Measurements from ENCODE around the gene MSH4.
"Not testable (repeated sequence)": the region's sequence is repeated elsewhere in the genome, so short reads cannot be mapped to it uniquely, and the experiment has no call there.

The MSH4 gene

GRCh38 chr1:75796376-75797272 lies at the start of gene MSH4:
TSS of gene MSH4 (plus strand) at chr1:75796882. CDS start at chr1:75796986, 104 bp downstream.
- peak; percentile 27 to 55 for DNase-seq

GRCh38 chr1:75757210-75757609 lies 39.5 kb upstream of the MSH4 start:
- DNase-seq, result not testable (repeated sequence)

GRCh38 chr1:75758543-75758942 lies 38.1 kb upstream of the MSH4 start:
- DNase-seq, result not testable (repeated sequence)

- DNase-seq, result peak in 1 of 2 experiments; percentile 11
Observed at GRCh38 chr1:75764057-75764655, 32.5 kb upstream of the MSH4 start.

- DNase-seq, result no peak
Observed at GRCh38 chr1:75765697-75766355, 30.9 kb upstream of the MSH4 start.

- DNase-seq, result no peak
Observed at GRCh38 chr1:75768016-75768415, 28.7 kb upstream of the MSH4 start.

GRCh38 chr1:75770761-75771160 lies 25.9 kb upstream of the MSH4 start:
- DNase-seq, result no peak

DNA sequence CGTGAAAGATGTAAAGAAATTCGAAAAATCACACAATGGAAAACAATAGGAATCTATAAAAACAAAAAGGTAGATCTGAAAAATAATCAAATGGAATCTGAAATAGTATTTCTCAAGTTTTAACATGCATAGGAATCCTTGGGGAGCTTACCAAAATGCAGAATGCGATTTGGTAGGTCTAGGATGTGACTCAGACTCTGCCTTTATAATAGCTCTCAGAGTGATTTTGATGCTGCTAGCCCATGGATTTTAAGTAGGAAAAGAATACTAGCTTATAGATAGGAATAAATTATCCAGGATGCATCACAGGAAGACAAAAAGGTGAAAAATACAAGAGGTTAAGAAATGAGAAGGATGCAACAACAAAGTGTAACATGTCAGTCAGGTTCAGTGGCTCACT lies 24.7 kb upstream of the MSH4 start:
- DNase-seq, result no peak

DNA sequence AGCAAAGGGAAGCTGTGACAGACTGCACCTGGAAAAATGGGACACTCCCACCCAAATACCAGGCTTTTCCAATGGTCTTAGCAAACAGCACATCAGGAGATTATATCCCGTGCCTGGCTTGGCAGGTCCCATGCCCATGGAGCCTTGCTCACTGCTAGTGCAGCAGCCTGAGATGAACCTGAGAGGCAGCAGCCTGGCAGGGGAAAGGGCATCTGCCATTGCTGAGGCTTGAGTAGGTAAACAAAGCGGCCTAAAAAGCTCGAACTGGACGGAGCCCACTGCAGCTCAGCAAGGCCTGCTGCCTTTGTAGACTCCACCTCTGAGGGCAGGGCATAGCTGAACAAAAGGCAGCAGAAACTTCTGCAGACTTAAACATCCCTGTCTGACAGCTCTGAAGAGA lies 18.9 kb upstream of the MSH4 start:
- not testable (repeated sequence) for DNase-seq

DNA sequence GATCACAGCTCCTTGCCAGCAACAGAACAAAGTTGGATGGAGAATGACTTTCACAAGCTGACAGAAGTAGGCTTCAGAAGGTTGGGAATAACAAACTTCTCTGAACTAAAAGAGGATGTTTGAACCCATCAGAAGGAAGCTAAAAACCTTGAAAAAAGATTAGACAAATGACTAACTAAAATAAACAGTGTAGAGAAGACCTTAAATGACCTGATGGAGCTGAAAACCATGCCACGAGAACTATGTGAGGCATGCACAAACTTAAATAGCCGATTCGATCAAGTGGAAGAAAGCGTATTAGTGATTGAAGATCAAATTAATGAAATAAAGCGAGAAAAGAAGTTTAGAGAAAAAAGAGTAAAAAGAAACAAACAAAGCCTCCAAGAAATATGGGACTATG lies 18.0 kb upstream of the MSH4 start:
- not testable (repeated sequence) for DNase-seq

GRCh38 chr1:75780183-75780582 lies 16.5 kb upstream of the MSH4 start:
- DNase-seq, result not testable (repeated sequence)

- not testable (repeated sequence) for DNase-seq
Observed at GRCh38 chr1:75783920-75784319, 12.8 kb upstream of the MSH4 start.

DNA sequence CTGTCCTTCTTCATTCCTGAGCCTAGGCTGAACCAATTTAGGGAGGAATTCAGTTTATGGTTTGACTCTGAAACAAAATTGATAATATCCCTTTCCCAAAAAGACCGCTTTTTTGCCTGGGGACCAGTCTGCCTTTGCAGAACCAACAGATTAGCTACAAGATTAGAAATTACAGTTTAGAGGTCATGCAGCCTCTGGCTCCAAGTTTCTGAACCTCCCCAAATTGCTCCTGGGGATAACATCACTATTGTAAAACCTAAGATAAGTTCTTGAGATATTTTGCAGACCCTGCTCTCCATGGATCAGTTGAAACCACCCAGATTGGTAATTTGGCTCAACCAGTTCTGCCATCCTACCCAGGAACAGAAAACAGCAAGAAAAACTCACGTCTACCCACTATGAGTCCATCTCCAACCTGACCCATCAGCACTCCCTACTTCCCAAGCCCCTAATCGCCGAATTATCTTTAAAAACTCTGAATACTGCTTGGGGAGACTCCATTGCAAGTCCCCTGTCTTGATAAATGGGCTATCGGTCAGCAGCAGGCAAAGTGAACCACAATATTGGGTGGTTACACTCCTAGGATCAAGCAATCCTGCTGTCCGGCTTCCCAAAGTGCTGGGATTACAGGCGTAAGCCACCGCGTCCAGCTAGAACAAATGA lies 11.2 kb upstream of the MSH4 start:
- no peak for DNase-seq

- DNase-seq, result peak; percentile 95 to 98
Observed at GRCh38 chr1:75785983-75786853, 10.5 kb upstream of the MSH4 start, which contains the start of gene RABGGTB. TSS of gene RABGGTB (plus strand) at chr1:75786256. CDS start at chr1:75786272, 16 bp downstream.

DNA sequence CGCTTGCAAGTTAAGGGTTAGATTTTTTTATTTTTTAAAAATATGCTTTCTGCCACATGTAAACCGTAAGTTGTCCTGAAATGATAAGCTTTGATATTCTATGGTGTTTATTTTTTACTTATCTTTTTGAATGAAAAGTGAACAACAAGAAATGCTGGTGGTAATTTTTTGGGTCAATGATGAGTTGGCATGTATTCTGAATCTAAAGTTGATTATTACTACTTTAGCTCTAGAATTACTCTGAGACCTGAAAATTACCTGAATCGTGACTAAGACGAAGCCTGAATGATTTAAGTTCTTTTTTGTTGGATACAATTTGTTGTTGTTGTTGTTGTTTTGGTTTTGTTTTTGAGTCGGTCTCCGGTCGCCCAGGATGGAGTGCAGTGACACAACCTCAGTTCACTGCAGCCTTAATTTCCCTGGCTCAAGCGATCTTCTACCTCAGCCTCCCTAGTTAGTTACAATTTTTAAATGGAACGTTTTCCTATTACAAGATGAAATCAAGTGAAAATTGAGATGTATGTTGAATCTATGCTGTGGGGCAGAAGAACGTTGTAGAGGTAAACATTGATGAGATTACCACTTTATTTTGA lies 9.7 kb upstream of the MSH4 start:
- DNase-seq, result no peak

DNA sequence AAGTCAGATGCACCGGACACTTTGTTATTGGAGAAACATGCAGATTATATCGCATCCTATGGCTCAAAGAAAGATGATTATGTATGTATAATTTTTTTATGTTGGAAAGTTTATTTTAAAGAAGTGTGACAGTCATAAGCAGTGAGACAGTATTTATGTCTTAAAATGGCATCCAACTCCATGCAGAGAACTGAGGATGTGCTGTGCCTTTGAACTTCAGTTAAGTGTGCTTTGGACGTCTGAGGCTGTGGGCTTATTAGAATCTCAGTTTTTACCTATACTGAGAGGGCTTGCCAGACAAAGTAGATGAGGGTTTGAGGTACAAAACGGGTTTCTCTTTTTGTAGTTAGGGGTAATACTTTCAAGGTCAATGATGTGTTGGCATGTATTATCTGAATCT lies 9.2 kb upstream of the MSH4 start:
- DNase-seq, result no peak

DNA sequence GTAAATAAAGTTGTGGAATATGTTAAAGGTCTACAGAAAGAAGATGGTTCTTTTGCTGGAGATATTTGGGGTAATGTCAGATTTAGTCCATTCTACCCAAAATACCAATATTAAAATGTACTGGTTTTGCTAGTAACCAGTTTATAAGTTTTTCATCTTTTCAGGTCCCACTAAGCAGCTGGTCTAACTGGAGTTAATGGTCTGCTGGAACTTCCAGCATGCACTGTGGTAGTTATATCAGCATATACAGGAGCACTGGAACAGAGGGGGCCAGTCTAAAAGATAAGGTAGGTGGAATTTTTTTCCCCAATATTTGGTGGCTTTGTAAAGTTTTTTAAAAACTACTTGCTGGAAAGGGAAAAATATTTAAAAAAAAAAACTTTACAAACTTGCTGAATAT lies 6.7 kb upstream of the MSH4 start:
- no peak for DNase-seq

- no peak for DNase-seq
Observed at GRCh38 chr1:75791022-75791421, 5.7 kb upstream of the MSH4 start.

GRCh38 chr1:75792091-75792490 lies 4.6 kb upstream of the MSH4 start:
- no peak for DNase-seq

DNA sequence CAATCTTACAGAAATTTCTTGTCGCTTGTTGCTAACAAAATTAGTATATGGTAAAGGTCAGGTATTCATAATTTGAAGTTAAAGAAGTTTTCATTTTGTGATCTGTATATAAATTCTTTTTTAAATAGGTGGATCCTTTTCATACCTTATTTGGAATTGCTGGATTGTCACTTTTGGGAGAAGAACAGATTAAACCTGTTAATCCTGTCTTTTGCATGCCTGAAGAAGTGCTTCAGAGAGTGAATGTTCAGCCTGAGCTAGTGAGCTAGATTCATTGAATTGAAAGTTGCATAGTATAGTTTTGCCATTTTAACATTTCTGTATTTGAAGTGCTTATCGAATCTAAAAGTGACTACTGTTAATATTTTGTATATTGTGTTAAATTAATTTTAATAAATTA lies 2.3 kb upstream of the MSH4 start:
- DNase-seq, result no peak

- no peak for DNase-seq
Observed at GRCh38 chr1:75795703-75796193, 934 bp upstream of the MSH4 start.

- DNase-seq, result no peak
Observed at GRCh38 chr1:75797273-75797588, 549 bp downstream of the MSH4 start.
